ENCODE measurements around the gene ABI3. TPM values are rescaled to one million over a fixed set of nuclear protein-coding genes. Genes with fewer than 3 reads are reported as not detected.
A peak's percentile ranks its signal among the peaks of the same experiment; 100 is the strongest.

Gene ABI3
- total and polyA plus RNA-seq, 4 donors, result 6.9 to 20.0 (median 17.7) TPM

DNA sequence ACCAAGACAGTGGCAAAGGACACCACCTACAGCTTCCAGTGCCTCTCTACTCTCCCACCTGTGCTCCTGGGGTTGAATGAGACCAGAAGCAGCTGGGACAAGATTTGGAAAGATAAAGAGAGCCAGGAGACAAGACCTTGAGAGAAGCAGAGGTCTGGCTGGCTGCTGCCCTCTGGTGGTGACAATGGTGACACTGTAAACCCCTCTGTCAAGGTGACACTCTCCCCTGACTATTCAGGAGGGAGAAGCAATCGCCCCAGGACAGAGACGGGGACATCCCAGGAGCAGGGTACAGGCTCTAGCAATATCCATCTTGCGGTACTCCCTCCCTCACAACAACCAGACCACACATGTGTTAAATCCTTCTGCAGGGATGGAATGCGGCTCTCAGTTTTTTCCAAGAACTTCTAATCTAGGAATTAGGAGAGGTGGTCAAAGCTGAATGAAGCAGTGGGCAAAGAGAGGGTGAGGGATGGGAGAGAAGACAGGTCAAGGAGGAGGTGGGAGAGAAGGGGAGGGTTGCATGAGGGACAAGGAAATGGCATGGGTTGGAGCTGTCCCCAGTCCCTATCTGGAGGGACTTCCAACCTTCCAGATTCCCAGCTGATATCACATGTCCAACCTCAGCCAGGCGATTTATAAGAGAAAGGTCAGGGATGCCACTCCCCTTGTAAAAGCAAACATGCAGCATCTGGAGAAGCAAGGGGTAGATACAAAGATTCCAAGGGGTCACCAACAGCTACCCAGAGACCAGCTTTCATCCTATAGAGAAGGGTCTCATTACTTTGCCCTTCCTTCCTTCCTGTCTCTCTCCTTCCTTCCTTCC lies 17.1 kb downstream of the ABI3 start:
- peaks cover 0 to 77% (median 58%) of the 10 kb centered on the region in 3 donors for H3K27me3 ChIP-seq (ENCODE audit: control insufficient read depth in 3 of 3, insufficient read depth in 3 of 3, low read length in 2 of 3)

DNA sequence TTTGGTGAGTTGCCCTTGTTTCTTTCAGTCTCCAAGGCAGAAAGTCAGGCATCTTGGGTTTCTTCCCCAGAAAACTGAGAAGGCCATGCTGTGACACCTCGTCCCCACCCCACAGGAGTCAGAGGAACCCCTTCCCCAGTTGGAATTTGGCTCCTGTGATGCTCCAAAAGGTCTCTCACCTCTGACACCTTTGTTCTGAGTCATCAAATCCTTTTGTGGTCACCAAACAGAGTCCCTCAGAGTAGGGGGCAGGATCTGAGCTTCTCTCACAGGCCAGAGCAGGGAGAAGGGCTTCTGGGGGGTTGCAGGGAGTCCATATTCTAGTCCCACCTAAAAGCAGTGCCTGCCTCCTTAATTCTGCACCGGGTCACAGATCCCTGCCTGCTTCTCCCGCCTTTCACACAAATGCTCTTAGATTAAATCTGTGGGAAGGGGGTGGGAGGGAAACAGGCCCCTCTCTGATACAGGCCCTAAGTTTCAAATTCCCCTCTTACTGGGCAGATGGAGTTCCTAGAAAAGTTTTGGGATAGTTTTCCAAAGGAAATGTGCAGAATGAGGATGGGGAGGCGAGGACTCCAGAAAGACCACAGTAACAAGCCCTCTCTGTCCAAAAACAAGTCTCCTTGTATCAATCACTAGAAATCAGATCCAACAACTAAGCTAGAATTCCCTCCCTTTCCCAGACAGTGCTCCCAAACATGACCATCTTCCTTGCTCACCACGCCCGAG lies 18.7 kb downstream of the ABI3 start:
- Histone ChIP-seq H3K36me3 (ENCODE audit: control insufficient read depth in 4 of 4, insufficient read depth in 4 of 4, low read length in 4 of 4) (no peaks in the 10 kb centered on the region), H3K9ac (ENCODE audit: insufficient read depth in 1 of 2, low read length in 2 of 2) (no peak overlapping the region), H3K27me3 (ENCODE audit: control insufficient read depth in 3 of 3, insufficient read depth in 3 of 3, low read length in 2 of 3) (peaks cover 0 to 62% (median 49%) of the 10 kb centered on the region in 3 donors), H3K27ac (ENCODE audit: low read depth in 1 of 2, low read length in 1 of 2) (no peak overlapping the region), H3K9me3 (ENCODE audit: control insufficient read depth in 4 of 4, insufficient read depth in 3 of 4, low read length in 3 of 4) (no peaks in the 10 kb centered on the region), H3K4me1 (ENCODE audit: control insufficient read depth in 5 of 5, insufficient read depth in 5 of 5, low read length in 5 of 5) (peaks cover 0 to 14% (median 0%) of the 10 kb centered on the region in 5 donors), H3K4me3 (no peak overlapping the region)
- 55 to 72% methylated on average over 6 of the region's 6 CpGs for WGBS, 2 donors
- no peak for ATAC-seq (ENCODE audit: insufficient read depth, low FRiP score)
- TF ChIP-seq, protein P1, sequence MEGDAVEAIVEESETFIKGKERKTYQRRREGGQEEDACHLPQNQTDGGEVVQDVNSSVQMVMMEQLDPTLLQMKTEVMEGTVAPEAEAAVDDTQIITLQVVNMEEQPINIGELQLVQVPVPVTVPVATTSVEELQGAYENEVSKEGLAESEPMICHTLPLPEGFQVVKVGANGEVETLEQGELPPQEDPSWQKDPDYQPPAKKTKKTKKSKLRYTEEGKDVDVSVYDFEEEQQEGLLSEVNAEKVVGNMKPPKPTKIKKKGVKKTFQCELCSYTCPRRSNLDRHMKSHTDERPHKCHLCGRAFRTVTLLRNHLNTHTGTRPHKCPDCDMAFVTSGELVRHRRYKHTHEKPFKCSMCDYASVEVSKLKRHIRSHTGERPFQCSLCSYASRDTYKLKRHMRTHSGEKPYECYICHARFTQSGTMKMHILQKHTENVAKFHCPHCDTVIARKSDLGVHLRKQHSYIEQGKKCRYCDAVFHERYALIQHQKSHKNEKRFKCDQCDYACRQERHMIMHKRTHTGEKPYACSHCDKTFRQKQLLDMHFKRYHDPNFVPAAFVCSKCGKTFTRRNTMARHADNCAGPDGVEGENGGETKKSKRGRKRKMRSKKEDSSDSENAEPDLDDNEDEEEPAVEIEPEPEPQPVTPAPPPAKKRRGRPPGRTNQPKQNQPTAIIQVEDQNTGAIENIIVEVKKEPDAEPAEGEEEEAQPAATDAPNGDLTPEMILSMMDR (IDR thresholded peaks at IDR 0.05; ENCODE audit: control extremely low read depth, extremely low read depth), result no peak
- DNase-seq, result no peak

More for the DNA sequence above, 17.1 kb downstream of the ABI3 start:
- WGBS, 2 donors, result 21 to 22% methylated on average over 5 of the region's 5 CpGs
- H3K4me1 ChIP-seq (ENCODE audit: control insufficient read depth in 5 of 5, insufficient read depth in 5 of 5, low read length in 5 of 5), result peaks cover 0 to 24% (median 0%) of the 10 kb centered on the region in 5 donors
- TF ChIP-seq, protein P1 (IDR thresholded peaks at IDR 0.05; ENCODE audit: control extremely low read depth, extremely low read depth), result peak; percentile 71
- no peak overlapping the region for H3K9ac ChIP-seq (ENCODE audit: insufficient read depth in 1 of 2, low read length in 2 of 2)
- H3K36me3 ChIP-seq (ENCODE audit: control insufficient read depth in 4 of 4, insufficient read depth in 4 of 4, low read length in 4 of 4), result no peaks in the 10 kb centered on the region
- DNase-seq, result peak; percentile 64 to 72 (median 66)
- no peak overlapping the region for H3K4me3 ChIP-seq
- no peaks in the 10 kb centered on the region for H3K9me3 ChIP-seq (ENCODE audit: control insufficient read depth in 4 of 4, insufficient read depth in 3 of 4, low read length in 3 of 4)
- no peak overlapping the region for H3K27ac ChIP-seq (ENCODE audit: low read depth in 1 of 2, low read length in 1 of 2)
- no peak for ATAC-seq (ENCODE audit: insufficient read depth, low FRiP score)

DNA sequence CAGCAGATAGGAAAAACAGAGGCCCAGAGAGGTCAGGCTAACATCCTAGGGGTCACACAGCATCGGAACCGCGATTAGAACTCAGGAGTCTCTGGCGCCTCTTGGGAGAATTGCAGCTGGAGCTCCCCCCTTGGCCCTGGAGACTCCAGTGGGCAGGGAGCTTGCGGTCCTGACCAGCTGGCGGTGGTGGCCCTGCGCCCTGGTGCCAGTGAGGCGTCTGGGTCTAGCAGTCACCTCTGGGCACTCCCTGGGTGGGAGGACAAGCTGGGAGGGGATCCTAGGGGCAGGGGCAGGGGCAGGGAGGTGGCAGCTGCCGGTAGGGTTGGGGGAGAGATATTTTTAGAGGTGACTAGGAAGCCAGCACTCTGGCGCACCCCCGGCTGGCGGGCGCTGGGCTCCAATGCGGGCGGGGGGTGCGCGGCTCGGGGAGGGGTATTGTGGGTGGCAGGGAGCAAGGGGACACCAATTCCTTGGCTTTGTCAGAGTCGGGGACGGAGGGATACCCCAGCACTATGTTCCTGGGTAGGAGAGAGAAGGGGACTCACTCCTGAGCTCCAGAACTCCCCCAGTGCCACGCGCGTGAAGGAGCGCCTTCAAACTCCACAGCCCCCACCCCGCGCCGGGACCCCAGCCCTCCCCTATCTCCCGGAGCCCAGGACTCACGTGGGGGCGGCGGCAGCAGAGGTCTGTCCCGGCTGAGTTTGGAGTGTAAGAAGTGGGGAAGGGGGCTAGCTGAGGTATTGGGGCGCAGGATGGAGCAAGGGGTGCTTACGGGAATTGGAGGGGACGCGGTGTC lies 19.5 kb downstream of the ABI3 start:
- H3K4me1 ChIP-seq (ENCODE audit: control insufficient read depth in 5 of 5, insufficient read depth in 5 of 5, low read length in 5 of 5), result peaks cover 0 to 10% (median 0%) of the 10 kb centered on the region in 5 donors
- H3K9ac ChIP-seq (ENCODE audit: insufficient read depth in 1 of 2, low read length in 2 of 2), result no peak overlapping the region
- 7 to 12% methylated on average over 36 of the region's 36 CpGs for WGBS, 2 donors
- no peak for DNase-seq
- H3K27ac ChIP-seq (ENCODE audit: low read depth in 1 of 2, low read length in 1 of 2), result no peak overlapping the region
- H3K9me3 ChIP-seq (ENCODE audit: control insufficient read depth in 4 of 4, insufficient read depth in 3 of 4, low read length in 3 of 4), result no peaks in the 10 kb centered on the region
- peaks cover 0 to 54% (median 45%) of the 10 kb centered on the region in 3 donors for H3K27me3 ChIP-seq (ENCODE audit: control insufficient read depth in 3 of 3, insufficient read depth in 3 of 3, low read length in 2 of 3)
- ATAC-seq (ENCODE audit: insufficient read depth, low FRiP score), result no peak
- H3K4me3 ChIP-seq, result peak overlapping the region; percentile 58
- TF ChIP-seq, protein P1 (IDR thresholded peaks at IDR 0.05; ENCODE audit: control extremely low read depth, extremely low read depth), result no peak
- H3K36me3 ChIP-seq (ENCODE audit: control insufficient read depth in 4 of 4, insufficient read depth in 4 of 4, low read length in 4 of 4), result no peaks in the 10 kb centered on the region
